ENCODE measurements around the gene RAP1GAP2. TPM values are rescaled to one million over a fixed set of nuclear protein-coding genes. Genes with fewer than 3 reads are reported as not detected.

Gene RAP1GAP2
- total RNA-seq, 1 donor from 2014 or later: 8.6 TPM

GRCh38 chr17:2947996-2948550 lies 151.8 kb downstream of the RAP1GAP2 start:
- Mint-ChIP-seq H3K4me3 (ENCODE audit: unreplicated experiment) (no peak overlapping the region), H3K36me3 (ENCODE audit: low read depth, unreplicated experiment) (no peaks in the 10 kb centered on the region), H3K4me1 (ENCODE audit: low read depth, unreplicated experiment) (peaks cover 8% of the 10 kb centered on the region), H3K27ac (ENCODE audit: unreplicated experiment) (no peak overlapping the region), H3K27me3 (ENCODE audit: low read depth, unreplicated experiment) (peaks cover 6% of the 10 kb centered on the region), H3K9me3 (ENCODE audit: unreplicated experiment) (no peaks in the 10 kb centered on the region)
- no peak for TF ChIP-seq CTCF (IDR thresholded peaks at IDR 0.05; ENCODE audit: insufficient read depth, low read depth, low read length)
- no peak for TF ChIP-seq EZH2 (IDR thresholded peaks at IDR 0.05; ENCODE audit: insufficient read depth, low read length)
- no peak overlapping the region for H3K9ac ChIP-seq (ENCODE audit: low read length)
- H4K20me1 ChIP-seq (ENCODE audit: insufficient read depth, low read length): no peaks in the 10 kb centered on the region
- FAIRE-seq: no peak
- H3K4me3 ChIP-seq (ENCODE audit: insufficient read depth, low read depth, low read length): no peak overlapping the region
- no peaks in the 10 kb centered on the region for H3K9me3 ChIP-seq (ENCODE audit: insufficient read depth, low read depth, low read length)
- no peaks in the 10 kb centered on the region for H3K79me2 ChIP-seq (ENCODE audit: insufficient read depth, low read length)
- DNase-seq (ENCODE audit: low read depth): no peak
- no peaks in the 10 kb centered on the region for H3K36me3 ChIP-seq (ENCODE audit: insufficient read depth, low read length)
- no peak overlapping the region for H3K4me2 ChIP-seq (ENCODE audit: low read length)
- H3K27me3 ChIP-seq (ENCODE audit: insufficient read depth, low read length): peaks cover 5% of the 10 kb centered on the region
- H2AFZ ChIP-seq (ENCODE audit: low read depth, low read length): no peak overlapping the region
- peaks cover 2% of the 10 kb centered on the region for H3K4me1 ChIP-seq (ENCODE audit: insufficient read depth, low read length)
- no peak overlapping the region for H3K27ac ChIP-seq (ENCODE audit: low read depth, low read length)

GRCh38 chr17:2948721-2949468 lies 152.7 kb downstream of the RAP1GAP2 start:
- no peaks in the 10 kb centered on the region for H4K20me1 ChIP-seq (ENCODE audit: insufficient read depth, low read length)
- FAIRE-seq: no peak
- no peak for DNase-seq (ENCODE audit: low read depth)
- H3K79me2 ChIP-seq (ENCODE audit: insufficient read depth, low read length): no peaks in the 10 kb centered on the region
- no peak overlapping the region for H3K4me3 ChIP-seq (ENCODE audit: insufficient read depth, low read depth, low read length)
- H3K9ac ChIP-seq (ENCODE audit: low read length): no peak overlapping the region
- Mint-ChIP-seq H3K27ac (ENCODE audit: unreplicated experiment) (no peak overlapping the region), H3K36me3 (ENCODE audit: low read depth, unreplicated experiment) (no peaks in the 10 kb centered on the region), H3K4me3 (ENCODE audit: unreplicated experiment) (no peak overlapping the region), H3K9me3 (ENCODE audit: unreplicated experiment) (no peaks in the 10 kb centered on the region), H3K4me1 (ENCODE audit: low read depth, unreplicated experiment) (peaks cover 8% of the 10 kb centered on the region), H3K27me3 (ENCODE audit: low read depth, unreplicated experiment) (peaks cover 6% of the 10 kb centered on the region)
- H3K4me1 ChIP-seq (ENCODE audit: insufficient read depth, low read length): peaks cover 2% of the 10 kb centered on the region
- H3K27me3 ChIP-seq (ENCODE audit: insufficient read depth, low read length): peaks cover 5% of the 10 kb centered on the region
- no peak overlapping the region for H2AFZ ChIP-seq (ENCODE audit: low read depth, low read length)
- H3K27ac ChIP-seq (ENCODE audit: low read depth, low read length): no peak overlapping the region
- H3K4me2 ChIP-seq (ENCODE audit: low read length): no peak overlapping the region
- TF ChIP-seq EZH2 (IDR thresholded peaks at IDR 0.05; ENCODE audit: insufficient read depth, low read length) (no peak), CTCF (IDR thresholded peaks at IDR 0.05; ENCODE audit: insufficient read depth, low read depth, low read length) (no peak)
- H3K36me3 ChIP-seq (ENCODE audit: insufficient read depth, low read length): no peaks in the 10 kb centered on the region
- H3K9me3 ChIP-seq (ENCODE audit: insufficient read depth, low read depth, low read length): no peaks in the 10 kb centered on the region
